Mucosa of rectum (tissue), 2 donors: ENCODE measurements around the gene GRIA3.

Source experiments
- H3K27ac ChIP-seq, 2 donors: one replicate each; pipeline ENCODE4 v1.7.0; 2013; ENCODE audit warnings: inconsistent platforms in 2 of 2, low read depth in 2 of 2, low read length in 2 of 2
- H3K27me3 ChIP-seq, 2 donors: one replicate each; pipeline ENCODE4 v1.7.0; 2013; ENCODE audit warnings: low read length in 2 of 2; ENCODE audit not compliant: control insufficient read depth in 2 of 2, insufficient read depth in 2 of 2
- H3K36me3 ChIP-seq, 2 donors: one replicate each; pipeline ENCODE4 v1.7.0; 2013; ENCODE audit warnings: low read length in 2 of 2; ENCODE audit not compliant: control insufficient read depth in 2 of 2, insufficient read depth in 2 of 2
- H3K4me1 ChIP-seq, 2 donors: one replicate each; pipeline ENCODE4 v1.7.0; 2013; ENCODE audit warnings: low read length in 2 of 2, mild to moderate bottlenecking in 1 of 2; ENCODE audit not compliant: control insufficient read depth in 2 of 2, insufficient read depth in 2 of 2
- H3K4me3 ChIP-seq, 2 donors: one replicate each; pipeline ENCODE4 v1.7.0; 2013; ENCODE audit warnings: low read length in 2 of 2
- H3K9ac ChIP-seq, 2 donors: one replicate each; pipeline ENCODE4 v1.7.0; 2013; ENCODE audit warnings: low read length in 2 of 2, low read depth in 1 of 2, mild to moderate bottlenecking in 1 of 2
- H3K9me3 ChIP-seq, 2 donors: one replicate each; pipeline ENCODE4 v1.7.0; 2013; ENCODE audit warnings: low read length in 2 of 2; ENCODE audit not compliant: control insufficient read depth in 2 of 2
- donor health status: healthy.
- donor health status: Normal muscosa, but diverticular disease.

Gene GRIA3

DNA sequence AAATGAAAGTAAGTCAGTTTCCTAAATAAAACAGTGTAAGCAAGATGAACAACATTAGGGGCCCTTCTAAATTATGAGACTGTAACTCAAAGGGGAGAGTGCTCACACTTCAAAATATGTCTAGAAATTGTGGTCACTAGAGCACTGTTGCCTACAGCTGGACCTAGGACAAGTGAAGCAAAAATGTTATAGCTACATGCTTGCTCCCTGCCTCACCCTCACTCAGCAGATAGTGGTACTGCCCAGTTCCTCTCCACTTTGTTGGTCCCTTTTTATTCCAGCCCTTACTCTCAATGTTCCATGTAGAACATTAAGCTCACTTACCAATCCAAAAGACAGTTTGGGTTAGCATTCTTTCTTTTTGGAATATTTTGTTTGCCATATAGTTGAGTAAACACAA lies 147.3 kb downstream of the GRIA3 start:
- Histone ChIP-seq H3K4me3 (no peak overlapping the region), H3K9ac (no peak overlapping the region), H3K4me1 (no peaks in the 10 kb centered on the region), H3K9me3 (no peaks in the 10 kb centered on the region), H3K27me3 (no peaks in the 10 kb centered on the region), H3K27ac (no peak overlapping the region), H3K36me3 (no peaks in the 10 kb centered on the region)

DNA sequence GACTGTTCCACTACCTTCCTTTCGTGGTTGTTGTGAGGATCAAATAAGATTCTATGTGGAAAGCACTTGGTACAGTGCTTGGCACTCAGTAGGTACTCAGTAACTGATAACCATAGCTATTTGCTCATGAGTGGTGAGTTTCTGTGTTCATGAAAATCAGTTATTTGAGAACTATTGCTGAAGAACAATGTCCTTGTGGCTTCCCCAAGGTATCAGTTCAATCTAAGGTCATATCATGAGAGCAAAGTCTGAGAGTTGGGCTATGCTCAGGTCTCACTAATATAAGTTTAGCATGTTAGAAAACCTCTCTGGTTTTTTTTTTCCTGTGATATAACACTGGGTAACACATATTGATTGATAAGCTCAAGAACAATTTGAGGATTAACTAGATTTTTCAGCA lies 147.8 kb downstream of the GRIA3 start:
- Histone ChIP-seq H3K9me3 (no peaks in the 10 kb centered on the region), H3K27ac (no peak overlapping the region), H3K27me3 (no peaks in the 10 kb centered on the region), H3K36me3 (no peaks in the 10 kb centered on the region), H3K4me1 (no peaks in the 10 kb centered on the region), H3K9ac (no peak overlapping the region), H3K4me3 (no peak overlapping the region)

DNA sequence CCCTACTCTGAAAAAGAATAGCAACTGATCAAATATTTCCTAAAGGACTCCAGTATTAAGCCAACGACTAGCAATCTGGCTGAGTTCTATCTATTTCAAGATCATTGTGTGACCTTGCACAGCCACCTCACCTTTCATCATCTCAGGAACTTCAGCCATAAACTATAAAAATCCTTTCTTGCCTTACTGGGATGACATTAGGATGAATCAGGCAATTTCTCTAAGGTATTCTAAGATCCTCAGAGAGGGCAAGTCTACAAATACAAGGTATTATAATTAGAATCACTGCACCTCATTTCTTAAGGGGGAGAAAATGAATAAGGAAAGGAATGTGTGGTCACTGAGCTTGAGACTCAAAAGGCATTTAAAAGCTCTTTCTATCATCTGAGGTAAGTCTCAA lies 152.6 kb downstream of the GRIA3 start:
- Histone ChIP-seq H3K36me3 (no peaks in the 10 kb centered on the region), H3K9ac (no peak overlapping the region), H3K4me3 (no peak overlapping the region), H3K27me3 (no peaks in the 10 kb centered on the region), H3K27ac (no peak overlapping the region), H3K9me3 (no peaks in the 10 kb centered on the region), H3K4me1 (no peaks in the 10 kb centered on the region)

DNA sequence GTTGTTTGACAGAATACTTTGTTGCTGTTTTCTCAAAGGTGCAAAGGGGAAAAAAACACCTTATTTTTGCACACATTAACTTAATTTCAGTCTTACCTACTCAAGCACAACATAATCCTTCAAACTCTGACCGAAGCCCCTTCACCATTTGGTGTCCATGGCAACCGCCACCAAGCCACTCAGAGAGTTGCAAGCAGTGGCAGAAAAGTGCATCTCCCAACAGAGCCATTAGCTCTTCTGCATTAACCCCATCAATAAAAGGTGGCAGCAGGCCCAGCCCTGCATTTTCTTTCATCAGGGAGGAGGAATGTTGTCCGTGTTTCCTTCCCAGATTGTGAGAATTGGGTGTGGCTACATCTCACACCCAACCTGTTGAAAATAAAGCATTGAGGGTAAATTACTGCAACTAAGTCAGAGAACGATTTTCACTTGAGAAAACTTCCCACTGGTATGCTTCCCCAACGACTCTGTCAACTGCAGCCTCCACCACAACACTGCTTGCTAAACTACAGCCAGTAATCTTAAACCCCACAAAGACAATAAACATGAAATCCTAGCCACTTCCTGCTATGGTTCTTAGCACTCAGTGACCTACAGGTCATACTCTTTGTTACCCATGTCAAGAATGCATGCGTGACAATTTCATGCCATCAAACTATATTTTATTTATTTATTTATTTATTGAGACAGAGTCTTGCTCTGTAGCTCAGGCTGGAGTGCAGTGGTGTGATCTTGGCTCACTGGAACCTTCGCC lies 154.0 kb downstream of the GRIA3 start:
- H3K9me3 ChIP-seq: no peaks in the 10 kb centered on the region
- H3K36me3 ChIP-seq: no peaks in the 10 kb centered on the region
- H3K4me3 ChIP-seq: no peak overlapping the region
- H3K27me3 ChIP-seq: no peaks in the 10 kb centered on the region
- H3K27ac ChIP-seq: no peak overlapping the region
- no peaks in the 10 kb centered on the region for H3K4me1 ChIP-seq
- H3K9ac ChIP-seq: no peak overlapping the region

DNA sequence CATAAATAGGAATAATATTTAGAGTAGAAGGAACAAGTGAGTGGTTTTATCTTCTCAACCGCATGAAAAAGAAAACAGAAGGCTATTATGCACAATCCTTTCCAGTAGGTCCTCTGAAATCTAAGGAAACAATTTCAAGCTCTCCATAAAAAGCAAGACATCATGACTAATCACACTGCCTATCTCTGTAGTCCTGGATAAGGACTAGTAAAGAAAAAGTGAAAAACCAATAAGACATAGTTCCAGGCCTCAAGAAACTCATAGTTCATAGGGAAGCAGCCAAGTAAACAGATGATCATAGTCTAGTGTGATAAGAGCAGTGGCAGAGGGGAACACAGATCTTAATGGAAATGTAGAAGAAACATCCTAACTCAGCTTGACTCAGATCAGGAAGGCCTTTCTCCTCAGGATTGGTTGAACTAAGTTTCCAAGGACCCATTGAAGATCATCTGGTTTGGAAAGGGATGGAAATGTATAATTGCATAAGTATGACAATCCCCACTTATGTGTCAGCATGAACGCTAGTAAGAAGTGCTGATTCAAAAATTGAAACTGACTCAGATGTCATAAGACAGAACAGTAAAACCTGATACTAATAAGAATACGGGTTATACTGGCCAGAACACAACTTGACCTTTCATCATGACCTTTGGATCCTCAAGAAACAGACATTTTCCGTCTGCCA lies 155.3 kb downstream of the GRIA3 start:
- H3K9me3 ChIP-seq: no peaks in the 10 kb centered on the region
- H3K4me3 ChIP-seq: no peak overlapping the region
- H3K27me3 ChIP-seq: no peaks in the 10 kb centered on the region
- no peak overlapping the region for H3K9ac ChIP-seq
- H3K4me1 ChIP-seq: no peaks in the 10 kb centered on the region
- H3K27ac ChIP-seq: no peak overlapping the region
- no peaks in the 10 kb centered on the region for H3K36me3 ChIP-seq

DNA sequence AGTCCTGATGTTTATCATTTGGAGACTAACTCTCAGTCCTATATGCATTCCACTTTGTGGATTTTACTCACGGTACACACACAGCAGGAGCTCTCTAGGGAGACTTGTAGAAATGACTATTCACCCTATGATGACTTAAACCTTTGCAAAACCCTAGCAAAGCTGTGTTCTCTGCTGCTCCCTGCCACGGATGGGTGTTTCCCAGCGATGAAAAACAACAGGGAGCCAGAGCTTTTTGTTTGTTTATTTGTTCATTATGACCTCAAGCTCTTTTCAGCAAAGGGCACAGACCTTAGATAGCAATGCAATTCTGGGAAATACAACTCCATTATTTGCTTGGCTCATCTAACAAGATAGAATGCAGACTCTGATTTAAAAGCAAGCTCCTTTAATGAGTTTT lies 156.6 kb downstream of the GRIA3 start:
- H3K27ac ChIP-seq: no peak overlapping the region
- H3K4me3 ChIP-seq: no peak overlapping the region
- H3K9me3 ChIP-seq: no peaks in the 10 kb centered on the region
- H3K27me3 ChIP-seq: no peaks in the 10 kb centered on the region
- no peaks in the 10 kb centered on the region for H3K4me1 ChIP-seq
- no peak overlapping the region for H3K9ac ChIP-seq
- H3K36me3 ChIP-seq: no peaks in the 10 kb centered on the region

DNA sequence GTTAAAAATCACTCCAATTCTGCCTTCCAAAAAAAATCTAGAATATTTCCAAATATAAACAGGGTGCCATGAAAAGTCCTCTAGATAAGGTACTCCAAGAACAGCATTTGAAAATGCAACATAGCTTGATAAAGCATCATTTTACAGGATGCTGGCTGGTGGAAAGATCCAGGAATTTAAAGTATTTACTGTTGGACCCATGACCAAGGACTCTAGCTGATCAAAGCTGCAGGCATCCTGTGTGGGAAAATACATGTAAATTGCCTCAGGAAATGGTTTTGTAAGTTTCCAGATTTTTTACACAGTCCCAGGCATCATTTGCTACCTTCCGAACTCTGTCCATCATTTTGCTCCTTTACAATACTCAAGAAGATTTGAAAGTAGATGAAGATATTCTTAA lies 164.4 kb downstream of the GRIA3 start:
- no peaks in the 10 kb centered on the region for H3K36me3 ChIP-seq
- H3K4me1 ChIP-seq: no peaks in the 10 kb centered on the region
- no peak overlapping the region for H3K9ac ChIP-seq
- H3K4me3 ChIP-seq: no peak overlapping the region
- no peaks in the 10 kb centered on the region for H3K9me3 ChIP-seq
- peaks cover 0 to 4% of the 10 kb centered on the region in 2 donors for H3K27me3 ChIP-seq
- H3K27ac ChIP-seq: no peak overlapping the region

DNA sequence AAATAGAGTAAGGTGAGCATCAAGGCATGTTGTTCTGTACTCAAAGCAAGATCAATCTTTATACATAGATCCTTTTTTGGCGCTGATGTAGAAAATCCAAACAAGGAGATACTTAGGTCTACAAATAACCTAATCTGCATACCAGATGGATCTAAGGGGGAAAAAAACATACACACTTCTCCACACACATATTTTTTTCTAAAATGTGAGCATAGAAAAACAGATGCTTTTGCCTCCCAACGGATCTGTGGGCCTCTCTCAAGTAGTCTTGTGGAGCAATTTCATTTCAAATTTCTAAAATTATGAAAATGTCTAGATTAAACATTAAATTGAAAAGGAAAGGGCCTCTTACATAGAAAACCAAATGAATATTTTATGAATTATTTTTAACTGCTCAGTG lies 166.1 kb downstream of the GRIA3 start:
- Histone ChIP-seq H3K4me3 (no peak overlapping the region), H3K27ac (no peak overlapping the region), H3K9ac (no peak overlapping the region), H3K36me3 (no peaks in the 10 kb centered on the region), H3K4me1 (no peaks in the 10 kb centered on the region), H3K9me3 (no peaks in the 10 kb centered on the region), H3K27me3 (peaks cover 0 to 4% of the 10 kb centered on the region in 2 donors)

DNA sequence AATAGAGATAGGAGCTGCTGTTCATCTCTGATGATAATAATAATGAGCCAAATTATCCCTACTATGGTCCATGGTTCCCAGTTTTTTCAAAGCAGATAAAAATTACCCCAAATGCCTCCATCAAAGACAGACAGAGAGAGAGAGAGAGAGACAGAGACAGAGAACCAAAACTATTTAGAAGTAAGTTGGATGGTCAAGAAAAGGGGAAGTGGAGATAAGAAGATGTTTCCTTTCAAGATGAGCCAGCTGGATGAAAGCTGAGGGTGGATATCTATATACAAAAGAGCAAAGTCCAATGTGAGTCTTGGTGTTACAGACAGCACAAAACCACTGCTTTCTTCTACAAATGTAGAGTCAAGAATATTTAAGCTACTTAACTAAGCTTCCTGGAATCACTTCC lies 173.9 kb downstream of the GRIA3 start:
- no peaks in the 10 kb centered on the region for H3K9me3 ChIP-seq
- no peak overlapping the region for H3K4me3 ChIP-seq
- H3K36me3 ChIP-seq: no peaks in the 10 kb centered on the region
- H3K27ac ChIP-seq: no peak overlapping the region
- H3K4me1 ChIP-seq: no peaks in the 10 kb centered on the region
- H3K9ac ChIP-seq: no peak overlapping the region
- no peaks in the 10 kb centered on the region for H3K27me3 ChIP-seq

DNA sequence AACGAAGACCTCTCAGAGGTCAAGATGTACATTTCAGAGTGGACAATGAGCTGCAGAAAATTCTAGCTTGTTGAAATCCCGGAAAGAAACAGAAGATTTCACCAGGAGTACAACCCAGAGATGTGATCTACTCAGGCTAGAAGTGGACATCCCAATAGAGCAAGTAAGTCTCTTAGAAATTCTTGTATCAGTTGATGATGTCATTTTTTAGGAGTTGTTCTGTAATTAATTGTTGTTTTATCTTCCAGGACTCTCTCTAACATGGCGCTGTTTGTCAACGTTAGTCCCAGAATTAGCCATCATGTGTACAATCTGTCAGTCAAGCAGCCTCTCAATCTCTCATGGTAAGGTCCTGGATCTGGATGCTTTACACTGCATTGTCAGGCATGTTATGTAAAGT lies 174.4 kb downstream of the GRIA3 start:
- H3K4me3 ChIP-seq: no peak overlapping the region
- H3K9me3 ChIP-seq: no peaks in the 10 kb centered on the region
- no peak overlapping the region for H3K27ac ChIP-seq
- no peaks in the 10 kb centered on the region for H3K4me1 ChIP-seq
- H3K9ac ChIP-seq: no peak overlapping the region
- H3K36me3 ChIP-seq: no peaks in the 10 kb centered on the region
- no peaks in the 10 kb centered on the region for H3K27me3 ChIP-seq
